ENCODE results near the gene BTBD9.
A peak's percentile ranks its signal among the peaks of the same experiment; 100 is the strongest.

BTBD9 gene

GRCh38 chr6:38566295-38567030, 73.3 kb downstream of the BTBD9 start:
- CTCF ChIA-PET = interaction anchor here (0.9 to 2.4 kb wide), 5 partner anchors 13 to 861 kb away, joined by 3 to 9 read pairs (median 5); no protein-coding TSS in a partner anchor
- POLR2A ChIA-PET = no interaction called here
- H3K4me3 ChIP-seq (ENCODE audit: low read depth, low read length) = no peak overlapping the region
- TF ChIP-seq CTCF (IDR thresholded peaks at IDR 0.05; ENCODE audit: insufficient read depth, low read length, missing control alignments) = no peak
- no peak for DNase-seq (ENCODE audit: low read depth, low spot score)

GRCh38 chr6:38564301-38564700, 75.4 kb downstream of the BTBD9 start:
- CTCF ChIA-PET = no interaction called here

GRCh38 chr6:38555606-38556005, 84.1 kb downstream of the BTBD9 start:
- DNase-seq (ENCODE audit: low read depth, low spot score) = no peak
- POLR2A ChIA-PET = no interaction called here
- no peak overlapping the region for H3K4me3 ChIP-seq (ENCODE audit: low read depth, low read length)
- CTCF ChIA-PET = no interaction called here
- TF ChIP-seq CTCF (IDR thresholded peaks at IDR 0.05; ENCODE audit: insufficient read depth, low read length, missing control alignments) = no peak

More at GRCh38 chr6:38564301-38564700, 75.4 kb downstream of the BTBD9 start:
- no peak overlapping the region for H3K4me3 ChIP-seq (ENCODE audit: low read depth, low read length)
- no peak for DNase-seq (ENCODE audit: low read depth, low spot score)
- TF ChIP-seq CTCF (IDR thresholded peaks at IDR 0.05; ENCODE audit: insufficient read depth, low read length, missing control alignments) = no peak
- POLR2A ChIA-PET = no interaction called here

GRCh38 chr6:38554700-38555413, 84.9 kb downstream of the BTBD9 start:
- no peak for TF ChIP-seq CTCF (IDR thresholded peaks at IDR 0.05; ENCODE audit: insufficient read depth, low read length, missing control alignments)

GRCh38 chr6:38554014-38554413, 85.7 kb downstream of the BTBD9 start:
- no peak for TF ChIP-seq CTCF (IDR thresholded peaks at IDR 0.05; ENCODE audit: insufficient read depth, low read length, missing control alignments)
- CTCF ChIA-PET = interaction anchor here (1.3 to 1.8 kb wide), 2 partner anchors 13 to 17 kb away, joined by 5 to 9 read pairs; no protein-coding TSS in a partner anchor
- no peak overlapping the region for H3K4me3 ChIP-seq (ENCODE audit: low read depth, low read length)
- POLR2A ChIA-PET = no interaction called here
- no peak for DNase-seq (ENCODE audit: low read depth, low spot score)

More at GRCh38 chr6:38554700-38555413, 84.9 kb downstream of the BTBD9 start:
- H3K4me3 ChIP-seq (ENCODE audit: low read depth, low read length) = no peak overlapping the region
- ChIA-PET CTCF (interaction anchor here (1.8 kb wide), 1 partner anchor 16 kb away, joined by 9 read pairs; no protein-coding TSS in a partner anchor), POLR2A (interaction anchor here (0.6 kb wide), 1 partner anchor 53 kb away, joined by 3 read pairs; no protein-coding TSS in a partner anchor)
- DNase-seq (ENCODE audit: low read depth, low spot score) = peak; percentile 28

- no peak for DNase-seq (ENCODE audit: low read depth, low spot score)
- no peak for TF ChIP-seq CTCF (IDR thresholded peaks at IDR 0.05; ENCODE audit: insufficient read depth, low read length, missing control alignments)
- H3K4me3 ChIP-seq (ENCODE audit: low read depth, low read length) = no peak overlapping the region
- POLR2A ChIA-PET = no interaction called here
- CTCF ChIA-PET = interaction anchor here (1.0 kb wide), 1 partner anchor 19 kb away, joined by 3 read pairs; no protein-coding TSS in a partner anchor
These were observed 87.6 kb downstream of the BTBD9 start for GRCh38 chr6:38552121-38552520.

Measured in AG04449 (cell line).